Left ventricle myocardium superior (tissue), 1 donor: ENCODE measurements around the gene CCL5. TPM values are rescaled to one million over a fixed set of nuclear protein-coding genes. Genes with fewer than 3 reads are reported as not detected.

Experiments
- ATAC-seq: fragments of 200-7000 bp; cut with Tn5 transposase; one replicate; pipeline ENCODE4 v1.9.1; 2020; ENCODE audit warnings: mild to moderate bottlenecking, moderate library complexity
- DNase-seq: peaks from one replicate; pipeline ENCODE4 v3.0.0-alpha.2; 2020
- intact Hi-C: fragments of 100-400 bp; cut with micrococcal nuclease; formaldehyde crosslinking; loops from one replicate; pipeline ENCODE4 v1.11.0; 2022
- total RNA-seq: library from RNA; stranded (reverse); fragmentation: NEBNext Ultra II Directional; extraction: Animal tissue kit (Norgen Biotek cat#: 25700); gene quantifications from one replicate; pipeline ENCODE4 v1.2.1, GENCODE V29; 2021
- donor health status: DM: no; HTN: yes; CAD: no; lungs with severe emphysema.

CCL5 gene
- total RNA-seq, 1 donor from 2014 or later = 4.2 TPM

GRCh38 chr17:35875072-35875799 lies 4.9 kb downstream of the CCL5 start:
- intact Hi-C loops = no loop called here

GRCh38 chr17:35872196-35872980 lies 7.8 kb downstream of the CCL5 start:
- intact Hi-C loops = no loop called here
- DNase-seq (no peak), ATAC-seq (no peak)

More at GRCh38 chr17:35875072-35875799, 4.9 kb downstream of the CCL5 start:
- DNase-seq (no peak), ATAC-seq (no peak)

GRCh38 chr17:35870906-35871819 lies 9.0 kb downstream of the CCL5 start:
- peak; percentile 25 for ATAC-seq
- intact Hi-C loops = no loop called here
- DNase-seq = no peak

GRCh38 chr17:35868737-35869136 lies 11.4 kb downstream of the CCL5 start, which contains the start of gene HEATR9:
HEATR9 (minus strand) TSS chr17:35868891; CDS start chr17:35868742, 149 bp downstream.
- DNase-seq = no peak
- no peak for ATAC-seq
- intact Hi-C loops = no loop called here

- intact Hi-C loops = no loop called here
Measured at GRCh38 chr17:35867574-35867973, 12.6 kb downstream of the CCL5 start.

GRCh38 chr17:35866341-35866950 lies 13.7 kb downstream of the CCL5 start:
- ATAC-seq = no peak
- intact Hi-C loops = no loop called here
- DNase-seq = no peak

More at GRCh38 chr17:35867574-35867973, 12.6 kb downstream of the CCL5 start:
- no peak for DNase-seq
- no peak for ATAC-seq

- DNase-seq (no peak), ATAC-seq (no peak)
- intact Hi-C loops = no loop called here
Measured at GRCh38 chr17:35865412-35866340, 14.5 kb downstream of the CCL5 start.

GRCh38 chr17:35864853-35865252 lies 15.3 kb downstream of the CCL5 start:
- intact Hi-C loops = no loop called here
- DNase-seq (no peak), ATAC-seq (no peak)

- intact Hi-C loops = no loop called here
- ATAC-seq = no peak
- no peak for DNase-seq
Measured at GRCh38 chr17:35856603-35857002, 23.6 kb downstream of the CCL5 start.

GRCh38 chr17:35855965-35856364 lies 24.2 kb downstream of the CCL5 start:
- DNase-seq (no peak), ATAC-seq (no peak)
- intact Hi-C loops = no loop called here

- no peak for DNase-seq
- intact Hi-C loops = no loop called here
- ATAC-seq = peak; percentile 50
Measured at GRCh38 chr17:35849469-35850348, 30.5 kb downstream of the CCL5 start.

GRCh38 chr17:35847633-35848373 lies 32.4 kb downstream of the CCL5 start:
- ATAC-seq (peak; percentile 53), DNase-seq (no peak)
- intact Hi-C loops = no loop called here

- DNase-seq (no peak), ATAC-seq (no peak)
- intact Hi-C loops = no loop called here
Measured at GRCh38 chr17:35847006-35847405, 33.2 kb downstream of the CCL5 start.

GRCh38 chr17:35846055-35846809 lies 33.9 kb downstream of the CCL5 start:
- ATAC-seq = no peak
- DNase-seq = no peak
- intact Hi-C loops = no loop called here

GRCh38 chr17:35844547-35844946 lies 35.6 kb downstream of the CCL5 start:
- intact Hi-C loops = no loop called here
- DNase-seq (no peak), ATAC-seq (no peak)

- ATAC-seq (no peak), DNase-seq (no peak)
- intact Hi-C loops = no loop called here
Measured at GRCh38 chr17:35843698-35844097, 36.5 kb downstream of the CCL5 start.
